Neural crest cell (in vitro differentiated cells): ENCODE measurements around the gene OPHN1. TPM values are rescaled to one million over a fixed set of nuclear protein-coding genes. Genes with fewer than 3 reads are reported as not detected.

ENCODE experiments used
- DNase-seq: peaks from one replicate; pipeline ENCODE4 v3.0.0; 2021; ENCODE audit warnings: low read depth, mixed read lengths, low spot score
- H3K27ac Mint-ChIP-seq: one replicate; pipeline ENCODE4 v1.8.0; 2021; ENCODE audit warnings: mild to moderate bottlenecking, mixed read lengths; ENCODE audit not compliant: unreplicated experiment
- H3K27me3 Mint-ChIP-seq: 2 replicates; pipeline ENCODE4 v1.8.0; 2021; ENCODE audit warnings: low read depth, mild to moderate bottlenecking, mixed read lengths
- H3K36me3 Mint-ChIP-seq: 2 replicates; pipeline ENCODE4 v1.8.0; 2021; ENCODE audit warnings: low read depth, mild to moderate bottlenecking, mixed read lengths
- H3K4me1 Mint-ChIP-seq: 2 replicates; pipeline ENCODE4 v1.8.0; 2021; ENCODE audit warnings: mixed read lengths
- H3K4me3 Mint-ChIP-seq: one replicate; pipeline ENCODE4 v1.8.0; 2021; ENCODE audit warnings: mild to moderate bottlenecking, mixed read lengths
- H3K9me3 Mint-ChIP-seq: 2 replicates; pipeline ENCODE4 v1.8.0; 2021; ENCODE audit warnings: mixed read lengths
- CTCF ChIP-seq: fragments of 200-600 bp; sonication (generic); conservative IDR thresholded peaks from 2 replicates; pipeline ENCODE4 v1.5.0; 2021; ENCODE audit warnings: antibody characterized with exemption, mild to moderate bottlenecking
- total RNA-seq: library from RNA; stranded (reverse); gene quantifications from 2 replicates; pipeline ENCODE4 v1.2.1, GENCODE V29; 2021

The OPHN1 gene
- total RNA-seq, 1 donor from 2014 or later, result 9.4 TPM

DNA sequence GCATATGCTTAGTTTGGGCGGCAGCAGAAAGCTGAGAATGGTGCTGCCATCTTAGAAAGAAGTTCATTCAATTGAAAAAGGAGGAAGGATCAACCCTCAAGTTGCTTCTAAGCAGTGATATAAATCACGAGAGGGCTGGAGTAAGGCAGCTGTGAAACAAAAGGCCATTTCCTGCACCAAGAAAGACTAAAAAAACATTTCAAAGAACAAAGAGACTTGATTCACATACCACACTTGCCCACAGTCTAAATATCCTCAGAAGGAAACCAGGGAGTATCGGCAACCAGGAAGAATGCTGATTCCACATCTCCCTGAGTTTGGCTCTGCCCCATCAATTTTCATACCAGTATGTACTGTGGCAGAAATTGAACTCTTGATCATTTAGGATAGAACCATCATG is 240.1 kb downstream of the OPHN1 start:
- no peak for TF ChIP-seq CTCF
- no peak overlapping the region for H3K27ac Mint-ChIP-seq
- H3K9me3 Mint-ChIP-seq, result no peaks in the 10 kb centered on the region
- no peak overlapping the region for H3K4me3 Mint-ChIP-seq
- H3K4me1 Mint-ChIP-seq, result peaks cover 5% of the 10 kb centered on the region
- no peak for DNase-seq
- no peaks in the 10 kb centered on the region for H3K27me3 Mint-ChIP-seq
- H3K36me3 Mint-ChIP-seq, result no peaks in the 10 kb centered on the region

DNA sequence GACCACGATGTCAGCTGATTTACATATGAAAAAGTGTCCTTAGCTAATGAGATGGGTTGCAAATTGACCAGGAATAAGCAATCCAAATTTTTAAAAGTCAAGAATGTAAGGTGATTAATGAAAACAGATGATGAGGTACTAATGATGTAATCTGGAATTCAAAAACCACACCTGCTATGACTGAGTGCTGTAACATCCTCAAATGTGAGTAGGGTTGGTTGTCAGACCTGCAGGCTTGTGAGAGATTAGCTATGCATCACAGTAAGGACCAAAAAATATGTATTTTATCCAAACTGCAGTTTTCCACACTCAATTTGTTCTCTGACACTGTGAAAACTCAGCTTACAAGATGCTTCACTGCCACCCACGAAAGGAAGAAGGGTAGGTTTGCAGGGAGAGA is 242.5 kb downstream of the OPHN1 start:
- H3K4me3 Mint-ChIP-seq, result no peak overlapping the region
- H3K27me3 Mint-ChIP-seq, result no peaks in the 10 kb centered on the region
- no peaks in the 10 kb centered on the region for H3K4me1 Mint-ChIP-seq
- no peak overlapping the region for H3K27ac Mint-ChIP-seq
- DNase-seq, result no peak
- peaks cover 3% of the 10 kb centered on the region for H3K9me3 Mint-ChIP-seq
- no peak for TF ChIP-seq CTCF
- no peaks in the 10 kb centered on the region for H3K36me3 Mint-ChIP-seq

DNA sequence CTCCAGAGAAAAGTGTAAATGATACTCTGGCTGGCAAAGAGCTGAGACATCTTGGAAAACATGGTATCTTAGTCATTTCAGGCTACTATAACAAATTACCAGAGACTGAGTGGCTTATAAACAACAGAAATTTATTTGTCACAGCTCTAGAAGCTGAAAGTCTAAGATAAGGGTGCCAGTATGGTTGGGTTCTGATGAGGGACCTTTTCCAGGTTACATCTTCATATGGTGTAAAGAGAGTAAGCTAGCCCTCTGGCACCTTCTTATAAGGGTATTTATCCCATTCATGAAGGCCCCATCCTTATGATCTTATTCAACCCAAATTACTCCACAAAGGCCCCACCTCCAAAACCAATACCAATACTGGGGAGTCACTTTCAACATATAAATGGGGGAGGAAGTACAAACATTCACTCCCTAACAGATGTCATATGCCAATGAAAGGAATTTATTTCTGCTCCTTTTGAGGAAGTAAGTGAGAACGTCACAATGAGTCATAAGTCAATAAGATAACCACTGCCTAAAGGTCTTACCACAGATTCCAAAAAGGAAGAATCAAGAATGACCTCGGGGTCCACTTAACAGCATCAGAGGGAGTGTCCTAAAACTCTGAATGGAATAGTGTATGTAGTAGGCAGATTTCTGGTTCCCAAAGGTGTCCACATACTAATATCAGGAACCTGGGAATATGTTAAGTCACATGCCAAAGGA is 246.6 kb downstream of the OPHN1 start:
- Mint-ChIP-seq H3K36me3 (peaks cover 3% of the 10 kb centered on the region), H3K4me1 (no peaks in the 10 kb centered on the region), H3K9me3 (peaks cover 3% of the 10 kb centered on the region), H3K27me3 (no peaks in the 10 kb centered on the region), H3K27ac (no peak overlapping the region), H3K4me3 (no peak overlapping the region)
- DNase-seq, result no peak
- no peak for TF ChIP-seq CTCF

GRCh38 chrX:68185161-68185560 is 248.1 kb downstream of the OPHN1 start:
- no peak for DNase-seq
- Mint-ChIP-seq H3K27ac (no peak overlapping the region), H3K27me3 (no peaks in the 10 kb centered on the region), H3K4me1 (no peaks in the 10 kb centered on the region), H3K9me3 (peaks cover 3% of the 10 kb centered on the region), H3K4me3 (no peak overlapping the region), H3K36me3 (peaks cover 3% of the 10 kb centered on the region)
- TF ChIP-seq CTCF, result no peak

DNA sequence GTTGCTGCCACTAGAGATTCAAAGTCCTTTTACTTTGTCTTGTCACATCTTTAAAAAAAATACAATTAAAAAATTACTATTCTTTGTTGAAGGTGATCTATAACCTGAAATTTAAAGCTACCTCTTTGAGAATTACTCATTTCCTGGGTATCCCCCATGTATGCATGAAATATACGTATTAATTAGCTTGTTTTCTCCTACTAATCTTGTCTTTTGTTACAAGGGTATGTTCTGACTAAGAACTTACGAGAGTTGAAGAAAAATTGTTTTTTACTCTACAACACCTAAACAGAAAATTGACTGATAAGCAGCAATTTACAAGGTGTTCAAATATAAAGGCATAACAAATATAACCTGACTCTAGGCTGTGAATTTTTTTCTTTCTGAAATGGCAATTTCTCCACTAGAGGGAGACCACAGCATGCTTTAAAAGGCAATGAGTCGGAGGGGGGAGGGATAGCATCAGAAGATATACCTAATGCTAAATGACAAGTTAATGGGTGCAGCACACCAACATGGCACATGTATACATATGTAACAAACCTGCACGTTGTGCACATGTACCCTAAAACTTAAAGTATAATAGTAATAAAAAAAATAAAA is 249.6 kb downstream of the OPHN1 start:
- Mint-ChIP-seq H3K4me3 (no peak overlapping the region), H3K36me3 (peaks cover 4% of the 10 kb centered on the region), H3K4me1 (no peaks in the 10 kb centered on the region), H3K27ac (no peak overlapping the region), H3K9me3 (peaks cover 3% of the 10 kb centered on the region), H3K27me3 (no peaks in the 10 kb centered on the region)
- DNase-seq, result peak; percentile 3
- TF ChIP-seq CTCF, result peak; percentile 64
